NCI-H446 treated with DMSO at 0.1 percent for 48 hours (cell line): ENCODE results near the gene ST3GAL3.

Experiments used
- DNase-seq: peaks from one replicate; lab custom pipeline; 2025; lab: John Stamatoyannopoulos, UW

ST3GAL3 gene

GRCh38 chr1:43938892-43939587 is 231.7 kb downstream of the ST3GAL3 start:
- no peak for DNase-seq

DNA sequence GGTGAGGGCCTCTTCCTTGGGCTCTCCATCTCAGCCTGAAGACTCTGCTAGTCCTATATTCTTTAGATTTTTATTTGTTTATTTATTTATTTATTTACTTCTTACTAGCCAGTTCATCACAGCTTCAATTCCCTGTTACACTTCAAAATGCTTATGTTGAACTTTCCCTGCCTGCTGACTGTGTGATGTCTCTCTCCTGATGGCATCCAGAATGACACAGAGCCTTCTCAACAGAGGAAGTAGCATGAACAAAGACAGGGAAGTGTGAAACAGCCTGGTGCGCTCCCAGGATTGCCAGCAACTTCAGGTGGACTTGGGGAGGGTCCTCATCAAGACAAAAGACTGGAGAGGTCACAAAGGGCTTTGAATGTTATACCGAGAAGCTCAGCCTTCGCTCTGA is 235.1 kb downstream of the ST3GAL3 start:
- DNase-seq = no peak

- no peak for DNase-seq
These were observed 237.5 kb downstream of the ST3GAL3 start for GRCh38 chr1:43944860-43945259.

GRCh38 chr1:43945674-43946235 is 238.4 kb downstream of the ST3GAL3 start:
- no peak for DNase-seq

DNA sequence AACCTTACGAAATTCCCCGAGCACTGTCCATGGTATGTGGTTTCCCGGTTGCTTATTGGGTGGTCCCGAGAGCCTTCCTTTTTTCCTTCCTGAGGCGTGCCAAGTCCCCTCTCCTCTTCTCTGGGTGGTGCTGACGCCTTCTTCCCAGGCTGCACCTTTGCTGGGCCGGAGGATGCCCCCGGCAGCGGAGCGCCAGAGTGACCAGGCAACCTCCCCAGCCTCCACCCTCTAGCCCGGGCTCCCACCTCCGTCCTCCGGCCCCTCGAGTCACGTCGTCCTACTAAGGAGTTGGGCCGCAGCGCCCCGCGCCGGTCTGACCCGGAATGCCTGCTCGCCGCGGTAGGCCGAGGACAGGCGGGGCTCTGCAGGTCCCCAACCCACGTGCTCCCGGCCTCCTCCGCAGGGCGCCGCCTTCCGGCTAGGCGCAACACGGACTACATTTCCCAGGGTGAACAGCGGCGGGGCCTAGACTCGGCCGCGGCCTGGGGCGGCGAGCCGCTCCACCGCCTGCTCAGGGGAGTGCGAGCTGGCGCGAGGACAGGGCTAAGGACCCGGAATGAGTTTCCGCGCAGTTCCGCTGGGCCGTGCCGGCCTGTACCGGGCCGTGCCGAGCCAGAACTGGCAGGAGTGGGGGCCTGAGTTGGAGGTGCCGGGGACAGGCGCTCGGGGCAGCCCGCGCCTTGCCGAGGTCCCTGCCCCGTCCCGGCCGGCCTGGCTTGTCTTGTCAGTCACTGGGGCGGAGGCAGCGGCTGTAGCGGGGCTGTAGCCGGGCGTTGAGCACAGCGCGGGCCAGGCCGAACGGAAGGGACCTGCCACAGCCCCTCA is 239.1 kb downstream of the ST3GAL3 start, which contains the start of gene IPO13:
IPO13 (plus strand) TSS at position 715 of the 825 bp plus-strand sequence. CDS start 651 bp downstream, outside the sequence.
- peak; percentile 93 for DNase-seq

- no peak for DNase-seq
These were observed 239.9 kb downstream of the ST3GAL3 start for GRCh38 chr1:43947061-43947873.

- DNase-seq = no peak
These were observed 240.6 kb downstream of the ST3GAL3 start for GRCh38 chr1:43947874-43948437.

GRCh38 chr1:43949678-43950077 is 242.3 kb downstream of the ST3GAL3 start:
- no peak for DNase-seq

DNA sequence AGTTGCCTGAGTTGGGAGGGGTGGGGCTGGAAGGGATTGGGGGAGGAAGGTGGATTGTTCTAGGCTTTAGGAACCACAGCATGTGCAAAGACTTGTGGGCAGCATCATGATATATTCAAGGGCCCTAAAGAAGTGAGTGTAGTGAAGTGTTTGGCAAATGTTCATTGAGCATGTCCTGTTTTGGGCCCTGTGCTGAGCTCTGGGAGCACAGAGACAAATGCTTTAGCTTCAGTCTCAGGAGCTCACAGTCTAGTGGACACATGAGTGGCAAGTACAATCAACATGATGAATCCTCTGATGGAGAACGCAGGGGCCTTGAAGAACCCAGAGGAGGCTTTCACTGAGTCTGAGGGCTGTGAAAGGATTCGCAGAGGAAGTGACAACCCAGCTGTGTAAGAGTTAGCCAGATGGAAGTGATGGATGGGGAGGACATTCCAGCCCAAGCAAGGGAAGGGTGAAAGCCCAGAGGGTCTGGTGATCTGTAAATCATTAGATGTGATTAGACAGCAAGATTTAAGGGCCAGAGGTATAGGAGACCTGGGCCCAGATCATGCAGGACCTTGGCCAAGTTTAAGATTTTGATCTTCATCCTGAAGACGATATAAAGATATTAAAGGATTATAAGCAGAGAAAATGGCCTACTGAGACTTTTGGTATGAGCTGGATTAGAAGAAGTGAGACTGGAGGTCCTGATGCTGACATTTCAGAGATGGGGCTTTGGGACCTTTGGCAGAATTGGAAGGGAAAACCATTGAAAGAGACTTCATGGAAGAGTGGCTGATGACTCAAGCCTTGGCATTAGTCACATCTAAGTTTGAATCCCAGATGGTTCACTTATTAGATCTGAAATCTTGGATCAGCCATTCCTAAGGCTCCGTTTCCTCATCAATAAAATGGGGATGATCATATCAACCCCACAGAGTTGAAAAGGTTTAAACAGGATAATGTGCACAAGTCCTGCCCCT is 244.0 kb downstream of the ST3GAL3 start:
- no peak for DNase-seq

- DNase-seq = no peak
These were observed 245.5 kb downstream of the ST3GAL3 start for GRCh38 chr1:43952731-43953346.

- no peak for DNase-seq
These were observed 246.0 kb downstream of the ST3GAL3 start for GRCh38 chr1:43953361-43953760.

DNA sequence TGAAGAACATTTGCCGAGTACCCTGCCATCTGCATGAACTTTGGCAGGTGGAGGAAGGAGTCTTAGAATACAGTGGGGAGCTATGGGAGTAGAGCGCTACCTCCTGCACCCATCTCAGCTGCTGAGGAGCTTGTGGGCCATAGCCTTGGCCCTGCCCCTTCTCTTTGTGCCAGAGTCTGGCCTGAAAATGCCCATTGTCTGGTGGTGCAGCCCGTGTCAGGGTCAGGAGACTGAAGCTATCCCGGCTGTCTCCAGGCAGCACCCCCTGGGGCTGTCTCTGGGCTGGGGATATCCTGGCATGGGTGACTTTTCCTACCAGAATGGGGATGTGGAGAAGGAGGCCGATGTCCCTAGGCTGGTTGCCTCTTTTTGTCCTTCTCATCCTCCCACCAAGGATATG is 246.7 kb downstream of the ST3GAL3 start:
- no peak for DNase-seq

GRCh38 chr1:43956234-43956633 is 248.9 kb downstream of the ST3GAL3 start:
- DNase-seq = no peak

GRCh38 chr1:43957407-43958040 is 250.2 kb downstream of the ST3GAL3 start:
- no peak for DNase-seq

DNA sequence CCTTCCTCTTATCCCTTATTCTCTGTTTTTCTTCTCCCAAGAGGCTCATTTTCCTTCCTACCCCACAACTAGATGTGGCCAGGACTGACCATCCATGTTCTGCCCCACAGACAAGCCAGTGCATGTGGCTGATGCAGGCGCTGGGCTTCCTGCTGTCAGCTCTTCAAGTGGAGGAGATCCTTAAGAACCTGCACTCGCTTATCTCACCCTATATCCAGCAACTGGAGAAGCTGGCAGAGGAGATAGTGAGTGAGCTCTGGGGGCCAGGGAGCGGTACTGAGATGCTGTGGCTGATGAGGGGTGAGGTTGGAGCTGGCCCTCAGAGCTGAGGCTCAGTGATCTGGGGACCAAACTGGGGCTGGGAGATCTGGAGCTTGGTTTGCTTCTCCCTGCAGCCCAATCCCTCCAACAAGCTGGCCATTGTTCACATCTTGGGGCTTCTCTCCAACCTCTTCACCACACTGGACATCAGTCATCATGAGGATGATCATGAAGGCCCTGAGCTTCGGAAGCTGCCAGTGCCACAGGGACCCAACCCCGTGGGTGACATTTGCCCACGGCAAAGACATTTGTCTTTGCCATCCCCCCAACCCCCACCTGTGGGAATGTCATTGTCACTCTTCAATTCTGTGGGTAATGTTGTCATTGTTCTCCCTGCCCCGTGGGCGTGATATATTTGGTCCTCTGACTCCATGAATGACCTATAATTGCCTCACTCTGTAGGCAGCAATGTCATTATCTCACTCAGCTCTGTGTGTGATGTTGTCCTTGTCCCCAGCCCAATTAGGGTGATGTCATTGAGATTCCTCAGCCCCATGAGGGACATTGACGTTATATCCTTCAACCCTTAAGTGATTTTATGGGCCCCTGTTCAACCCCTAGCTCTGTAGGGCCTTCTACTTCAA is 251.3 kb downstream of the ST3GAL3 start:
- DNase-seq = no peak

DNA sequence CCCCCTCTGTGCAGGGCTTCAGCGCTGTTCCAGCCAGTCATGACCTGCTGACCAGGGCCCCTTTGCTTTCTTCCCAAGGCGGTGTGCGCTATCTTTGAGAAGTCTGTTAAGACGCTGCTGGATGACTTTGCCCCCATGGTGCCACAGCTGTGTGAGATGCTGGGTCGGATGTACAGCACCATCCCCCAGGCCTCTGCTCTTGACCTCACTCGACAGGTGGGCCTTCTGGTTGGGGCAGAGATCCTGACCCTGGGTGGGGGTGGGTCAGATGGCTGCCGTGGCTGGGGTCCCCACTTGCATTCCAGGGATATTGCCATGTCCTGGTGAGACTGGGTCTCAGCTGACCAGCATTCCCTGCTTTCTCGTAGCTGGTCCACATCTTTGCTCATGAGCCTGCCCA is 253.5 kb downstream of the ST3GAL3 start:
- DNase-seq = no peak

GRCh38 chr1:43961692-43962091 is 254.4 kb downstream of the ST3GAL3 start:
- DNase-seq = no peak

DNA sequence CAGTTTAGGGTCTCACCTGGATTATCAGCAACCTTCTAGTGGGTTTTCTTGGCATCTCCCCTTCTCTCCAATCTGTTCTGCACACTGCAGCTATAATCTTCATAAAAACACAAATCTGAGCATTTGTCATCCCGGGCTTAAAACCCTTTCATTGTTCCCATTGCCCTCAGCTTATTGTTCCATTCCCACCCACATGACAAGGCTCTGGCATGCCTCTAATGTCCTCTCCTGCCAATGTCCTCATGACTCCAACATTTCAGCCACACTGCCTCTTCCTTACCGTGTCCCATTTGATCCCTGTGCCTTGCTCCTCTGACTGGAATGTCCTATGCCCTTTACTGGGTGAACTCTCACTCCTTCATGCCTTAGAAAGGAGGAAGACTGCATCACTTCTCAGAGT is 255.0 kb downstream of the ST3GAL3 start:
- DNase-seq = no peak

GRCh38 chr1:43963006-43963405 is 255.7 kb downstream of the ST3GAL3 start:
- no peak for DNase-seq
